Activated T-cell treated with anti-CD3 and anti-CD28 coated beads, Interleukin-2, amount 50 U/mL, for 4 hours (primary cell): ENCODE measurements around the gene ADIPOR2. TPM values are rescaled to one million over a fixed set of nuclear protein-coding genes. Genes with fewer than 3 reads are reported as not detected.

Source experiments
- ATAC-seq, 2 donors: fragments of 200-7000 bp; cut with Tn5 transposase; one replicate each; pipeline ENCODE4 v1.10.0; 2021
- DNase-seq: peaks from one replicate; pipeline ENCODE4 v3.0.0-alpha.2; 2020
- H3K27me3 Mint-ChIP-seq: one replicate; pipeline ENCODE4 v1.8.0; 2021; ENCODE audit warnings: low read depth, mixed read lengths
- H3K36me3 Mint-ChIP-seq: one replicate; pipeline ENCODE4 v1.8.0; 2022; ENCODE audit warnings: mixed read lengths; ENCODE audit not compliant: insufficient read depth
- H3K4me1 Mint-ChIP-seq: one replicate; pipeline ENCODE4 v1.8.0; 2021; ENCODE audit warnings: low read depth, mixed read lengths
- H3K4me3 Mint-ChIP-seq: one replicate; pipeline ENCODE4 v1.8.0; 2021; ENCODE audit warnings: mild to moderate bottlenecking, moderate library complexity, mixed read lengths
- H3K9me3 Mint-ChIP-seq: one replicate; pipeline ENCODE4 v1.8.0; 2021; ENCODE audit warnings: mixed read lengths
- total RNA-seq, 3 donors: library from RNA; stranded (reverse); gene quantifications; one replicate each; pipeline ENCODE4 v1.2.1, GENCODE V29; 2021

ADIPOR2 gene
- total RNA-seq, 3 donors from 2014 or later = 45.0 to 54.2 (median 46.8) TPM

DNA sequence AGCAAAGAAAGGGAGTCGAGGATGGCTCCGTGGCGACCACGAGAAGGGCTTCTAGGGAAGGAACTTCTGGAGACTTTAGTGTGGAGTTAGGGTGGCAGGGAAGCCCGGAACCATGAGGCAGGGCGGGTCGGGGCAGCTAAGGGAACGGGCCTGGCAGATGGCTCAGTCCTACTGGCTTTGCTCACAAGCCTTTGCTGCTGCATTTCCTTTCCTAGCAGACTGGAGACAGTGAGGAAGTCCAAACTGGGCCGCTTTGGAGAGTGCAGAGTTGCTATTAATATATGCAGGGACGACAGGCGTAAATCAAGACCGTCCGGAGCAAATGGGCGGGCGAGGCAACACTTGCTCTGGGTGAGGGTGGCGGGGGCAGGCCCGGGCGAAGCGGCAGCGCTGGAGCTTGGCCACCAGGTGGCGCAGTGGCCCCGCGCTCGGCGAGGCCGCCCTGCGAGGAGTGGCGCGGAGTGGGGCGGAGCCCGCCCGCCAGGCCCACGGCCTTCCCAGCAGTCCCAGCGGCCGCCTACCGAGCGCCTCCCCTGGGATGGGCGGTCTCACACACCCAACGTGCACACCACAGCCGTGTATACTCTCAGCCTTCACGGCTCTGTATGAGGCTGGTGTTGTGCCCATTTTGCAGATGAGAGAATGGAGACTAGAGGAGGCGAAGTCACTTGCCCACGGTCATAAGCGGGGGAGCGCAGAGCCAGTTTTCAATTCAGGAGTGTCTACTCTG, 105.1 kb downstream of the ADIPOR2 start:
- H3K4me3 Mint-ChIP-seq = peak overlapping the region; percentile 86
- H3K36me3 Mint-ChIP-seq = no peaks in the 10 kb centered on the region
- no peaks in the 10 kb centered on the region for H3K9me3 Mint-ChIP-seq
- H3K27me3 Mint-ChIP-seq = no peaks in the 10 kb centered on the region
- ATAC-seq (peak; percentile 96), DNase-seq (peak; percentile 94)
- peaks cover 16% of the 10 kb centered on the region for H3K4me1 Mint-ChIP-seq

DNA sequence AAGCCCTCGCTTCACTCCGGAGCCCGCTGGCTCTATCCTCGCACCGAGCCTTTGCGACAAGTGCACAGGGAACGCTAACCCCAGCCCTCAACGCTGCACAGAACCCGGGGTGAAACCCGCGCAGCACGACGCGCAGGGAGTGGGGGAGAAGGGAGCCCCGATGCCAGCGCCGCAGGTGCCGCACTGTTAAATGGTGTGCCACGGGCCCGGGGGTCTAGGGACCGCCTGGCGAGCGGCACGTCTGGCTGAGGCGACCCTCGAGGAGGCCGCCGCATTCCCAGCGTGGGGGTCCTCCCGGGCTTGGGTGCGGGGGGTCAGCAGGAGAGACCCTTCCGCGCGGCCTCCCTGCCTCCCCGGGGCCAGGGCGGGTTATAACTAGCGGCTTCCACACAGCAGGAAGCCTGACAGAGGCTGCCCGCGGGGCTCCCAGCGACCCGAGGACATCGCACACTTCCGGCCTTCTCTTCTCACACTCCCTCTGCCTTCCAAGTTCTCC, 105.7 kb downstream of the ADIPOR2 start:
- H3K4me1 Mint-ChIP-seq = peaks cover 10% of the 10 kb centered on the region
- DNase-seq = peak; percentile 27
- H3K4me3 Mint-ChIP-seq = peak overlapping the region; percentile 86
- peak; percentile 45 to 49 for ATAC-seq
- H3K27me3 Mint-ChIP-seq = no peaks in the 10 kb centered on the region
- no peaks in the 10 kb centered on the region for H3K36me3 Mint-ChIP-seq
- H3K9me3 Mint-ChIP-seq = no peaks in the 10 kb centered on the region

DNA sequence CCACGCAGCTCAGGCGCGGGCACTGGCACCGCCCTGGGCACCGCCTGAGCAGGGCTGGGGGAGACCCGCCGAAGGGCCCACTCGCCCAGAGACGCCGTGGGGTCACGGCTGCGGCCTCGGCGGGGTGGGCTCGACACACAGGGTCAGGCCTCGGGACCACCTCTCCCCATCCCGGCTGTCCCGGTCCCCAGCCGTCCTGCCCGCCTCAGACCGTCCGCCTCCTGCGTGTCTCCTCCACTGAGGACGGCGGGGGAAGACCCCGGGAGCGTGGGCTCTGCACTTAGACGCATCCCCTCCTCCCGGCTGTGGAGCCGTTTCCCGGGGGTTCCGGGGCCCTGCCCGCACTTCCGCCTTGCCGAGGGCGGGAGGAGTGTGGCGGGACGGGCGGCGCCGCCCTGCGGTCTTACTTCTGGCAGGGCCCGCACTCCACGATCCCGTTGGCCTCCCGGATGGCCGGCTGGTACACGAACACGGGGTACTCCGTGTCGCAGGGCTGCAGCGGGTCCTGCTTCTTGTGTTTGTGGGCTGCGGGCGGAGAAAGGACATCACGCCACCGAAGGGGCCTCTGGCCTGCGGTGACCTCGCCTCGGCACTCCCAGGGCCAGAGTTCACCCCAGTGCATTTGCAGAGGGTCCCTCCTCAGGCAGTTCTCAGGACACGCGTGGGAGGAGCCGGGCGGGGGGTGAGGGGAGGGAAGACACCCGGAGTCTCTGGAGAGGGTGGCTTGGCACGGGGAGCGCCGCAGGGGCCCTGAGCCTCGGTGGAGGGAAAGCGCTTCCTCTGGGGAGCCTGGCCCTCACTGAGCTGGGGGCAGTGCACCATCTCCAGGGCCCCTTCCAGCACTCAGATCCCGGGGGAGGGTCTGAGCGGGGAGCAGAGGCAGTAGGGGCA, 106.4 kb downstream of the ADIPOR2 start:
- peak; percentile 47 for DNase-seq
- Mint-ChIP-seq H3K36me3 (no peaks in the 10 kb centered on the region), H3K4me3 (peak overlapping the region; percentile 86), H3K9me3 (no peaks in the 10 kb centered on the region), H3K27me3 (no peaks in the 10 kb centered on the region), H3K4me1 (peaks cover 4% of the 10 kb centered on the region)
- peak; percentile 33 to 36 for ATAC-seq

GRCh38 chr12:1797991-1798640, 107.2 kb downstream of the ADIPOR2 start:
- no peaks in the 10 kb centered on the region for H3K9me3 Mint-ChIP-seq
- no peaks in the 10 kb centered on the region for H3K27me3 Mint-ChIP-seq
- ATAC-seq (no peak), DNase-seq (no peak)
- H3K36me3 Mint-ChIP-seq = no peaks in the 10 kb centered on the region
- peaks cover 4% of the 10 kb centered on the region for H3K4me1 Mint-ChIP-seq
- H3K4me3 Mint-ChIP-seq = peak overlapping the region; percentile 40

DNA sequence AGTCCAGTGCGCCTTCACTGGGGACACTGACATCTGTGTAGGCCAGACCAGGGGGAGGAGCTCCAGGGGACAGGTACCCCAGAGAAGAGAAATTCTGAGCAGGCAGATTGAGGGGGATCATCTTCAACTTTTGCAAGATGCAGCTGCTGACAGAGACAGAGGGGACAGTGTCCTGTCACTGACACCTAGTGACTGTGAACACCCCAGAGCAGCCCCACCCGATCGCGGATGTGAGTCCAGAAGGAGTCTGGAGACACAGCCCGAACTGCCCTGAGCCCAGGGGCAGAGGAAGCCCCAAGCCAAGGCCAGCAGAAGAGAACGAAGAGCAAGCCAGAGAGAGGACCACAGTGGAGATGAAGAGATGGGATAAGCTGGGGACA, 107.8 kb downstream of the ADIPOR2 start:
- peaks cover 4% of the 10 kb centered on the region for H3K4me1 Mint-ChIP-seq
- no peaks in the 10 kb centered on the region for H3K36me3 Mint-ChIP-seq
- H3K4me3 Mint-ChIP-seq = no peak overlapping the region
- DNase-seq (no peak), ATAC-seq (no peak)
- H3K9me3 Mint-ChIP-seq = no peaks in the 10 kb centered on the region
- no peaks in the 10 kb centered on the region for H3K27me3 Mint-ChIP-seq

DNA sequence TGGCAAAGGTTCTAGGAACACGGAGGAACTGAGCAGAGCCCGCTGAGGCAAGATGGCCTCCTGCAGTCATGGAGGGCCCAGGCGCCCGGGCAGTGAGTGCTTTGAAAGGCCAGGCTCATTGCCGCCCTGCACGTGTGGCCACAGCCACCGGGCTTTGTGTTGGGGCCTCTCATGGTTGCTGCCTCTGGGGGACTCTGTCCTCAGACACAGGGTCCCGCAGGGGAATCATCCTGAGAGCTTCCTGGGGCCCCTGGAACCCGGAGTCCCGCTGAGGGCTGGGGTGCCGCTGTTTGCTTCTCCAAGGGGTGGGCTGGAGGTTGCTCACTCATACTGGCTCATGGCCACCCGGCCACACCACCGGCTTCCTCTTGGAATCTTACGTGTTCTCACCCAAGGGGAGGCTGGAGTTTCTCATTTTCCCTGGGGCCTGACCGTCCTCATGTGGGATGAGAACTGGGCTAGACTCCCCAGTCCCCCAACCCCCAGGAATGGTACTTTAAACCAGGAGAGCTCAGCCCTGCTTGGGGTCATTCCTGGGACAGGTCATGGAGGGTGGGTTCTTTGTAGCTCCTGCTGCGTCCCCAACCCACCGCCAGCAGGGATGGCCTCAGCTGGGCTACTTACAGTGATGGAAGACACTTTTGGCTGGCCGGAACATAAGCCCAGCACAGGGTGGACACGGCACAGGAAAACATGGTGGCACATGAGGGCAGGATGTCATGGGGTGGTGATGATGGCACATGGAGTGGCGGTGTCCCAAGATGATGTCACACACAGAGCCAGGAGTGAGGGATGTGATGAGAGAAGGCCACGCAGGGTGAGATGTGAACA, 108.4 kb downstream of the ADIPOR2 start:
- H3K9me3 Mint-ChIP-seq = peaks cover under 1% of the 10 kb centered on the region
- no peaks in the 10 kb centered on the region for H3K36me3 Mint-ChIP-seq
- H3K4me1 Mint-ChIP-seq = peaks cover 4% of the 10 kb centered on the region
- ATAC-seq = no peak
- H3K4me3 Mint-ChIP-seq = no peak overlapping the region
- DNase-seq = no peak
- H3K27me3 Mint-ChIP-seq = no peaks in the 10 kb centered on the region

DNA sequence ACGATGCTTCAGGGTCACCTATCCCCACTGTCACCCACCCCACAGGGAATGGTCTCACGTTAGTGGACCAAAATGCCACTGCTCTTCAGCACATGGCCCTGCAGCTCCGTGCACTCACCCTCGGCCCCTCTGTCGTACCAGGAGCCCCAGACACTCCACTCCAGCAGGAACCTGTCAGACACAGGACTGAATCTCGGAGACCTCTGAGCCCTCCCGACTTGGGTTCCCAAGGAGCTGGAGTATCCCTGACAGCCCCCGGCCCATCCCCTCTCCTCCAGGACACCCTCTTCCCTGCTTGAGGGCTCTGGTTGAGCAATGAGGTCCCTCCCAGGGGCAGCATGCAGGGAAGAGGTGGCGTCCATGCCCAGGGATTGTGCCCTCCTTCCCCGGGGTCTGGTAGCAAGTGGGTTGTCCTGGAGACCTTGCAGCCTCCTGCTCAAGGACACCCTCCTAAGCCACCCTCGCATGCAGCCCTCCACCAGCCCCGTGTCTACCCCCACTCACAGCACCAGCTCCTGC, 109.1 kb downstream of the ADIPOR2 start:
- H3K4me3 Mint-ChIP-seq = no peak overlapping the region
- no peaks in the 10 kb centered on the region for H3K36me3 Mint-ChIP-seq
- peaks cover 10% of the 10 kb centered on the region for H3K4me1 Mint-ChIP-seq
- DNase-seq (no peak), ATAC-seq (no peak)
- H3K9me3 Mint-ChIP-seq = peaks cover 4% of the 10 kb centered on the region
- no peaks in the 10 kb centered on the region for H3K27me3 Mint-ChIP-seq

DNA sequence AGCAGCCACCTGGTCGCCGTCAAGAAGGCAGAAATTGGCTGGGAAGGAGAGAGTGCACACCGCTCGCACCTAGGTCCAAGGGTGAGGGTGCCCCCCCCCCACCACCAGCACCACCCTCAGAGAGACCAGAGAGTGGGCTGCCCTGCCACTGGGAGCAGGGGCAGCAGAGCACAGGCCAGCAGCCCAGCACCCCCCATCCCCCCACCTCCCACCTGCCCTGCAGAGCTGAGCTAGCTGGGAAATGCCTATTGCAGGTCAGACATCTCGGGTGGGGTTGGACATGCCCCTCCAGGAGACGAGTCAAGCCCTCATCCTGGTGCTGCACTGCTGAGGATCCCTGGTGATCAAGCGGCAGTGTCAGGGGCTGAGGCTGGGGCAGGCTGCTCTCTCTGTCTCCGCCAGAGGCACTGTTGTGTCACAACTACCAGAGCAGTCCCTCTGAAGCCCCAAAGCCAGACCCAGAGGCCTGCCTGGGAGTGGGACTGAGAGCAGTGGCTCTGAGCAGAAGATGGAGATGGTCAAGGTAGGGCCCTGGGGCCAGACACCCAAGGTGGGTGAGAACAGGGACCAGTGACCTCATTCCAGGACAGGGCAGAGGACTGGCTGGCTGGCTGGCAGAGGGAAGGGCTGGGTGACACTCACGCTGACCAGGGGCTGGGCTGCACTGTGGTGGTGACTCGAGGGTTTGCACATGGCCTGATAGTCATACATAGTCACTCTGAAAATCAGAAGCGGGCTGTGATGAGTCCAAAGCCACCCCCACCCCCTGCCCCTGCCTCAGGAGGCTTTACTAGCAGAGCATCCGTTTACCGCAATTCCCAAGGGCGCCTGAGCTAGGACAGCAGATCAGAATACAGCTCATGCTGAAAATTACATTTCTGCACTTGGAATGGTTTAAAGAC, 109.8 kb downstream of the ADIPOR2 start:
- ATAC-seq (no peak), DNase-seq (no peak)
- Mint-ChIP-seq H3K4me3 (no peak overlapping the region), H3K4me1 (peaks cover 8% of the 10 kb centered on the region), H3K27me3 (no peaks in the 10 kb centered on the region), H3K9me3 (peaks cover 4% of the 10 kb centered on the region), H3K36me3 (no peaks in the 10 kb centered on the region)

DNA sequence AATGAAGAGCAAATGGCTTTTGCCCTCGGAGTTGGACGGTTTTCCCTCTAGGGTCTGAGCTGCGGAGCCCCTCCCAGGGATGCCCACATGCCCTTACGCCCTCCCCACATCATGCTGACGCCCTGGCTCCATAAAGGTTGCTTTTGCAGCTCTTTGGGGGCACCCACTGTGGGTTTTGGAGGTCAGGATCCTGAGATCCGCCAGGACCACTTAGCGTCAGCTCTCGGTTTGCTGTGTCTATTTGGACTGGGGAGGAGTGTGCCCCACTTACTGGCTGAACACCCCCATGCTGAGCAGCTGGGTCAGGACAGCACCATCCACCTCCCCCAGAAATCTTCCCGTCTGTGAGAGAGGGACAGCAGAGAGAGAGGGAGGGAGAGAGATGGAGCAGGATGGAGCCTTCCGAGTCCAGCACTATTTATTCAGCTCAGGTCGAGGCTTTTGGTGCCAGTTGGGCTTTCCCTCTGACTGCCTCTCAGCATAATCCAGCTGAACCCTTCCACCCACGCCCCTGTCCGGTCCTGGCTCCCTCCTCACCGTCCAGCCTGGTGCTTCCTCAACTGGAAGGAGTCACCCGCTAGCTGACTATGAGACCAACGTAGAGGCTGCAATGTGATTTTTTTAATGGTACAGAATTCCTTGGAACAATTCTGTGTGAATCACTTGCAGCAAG, 110.6 kb downstream of the ADIPOR2 start:
- DNase-seq (no peak), ATAC-seq (no peak)
- no peaks in the 10 kb centered on the region for H3K27me3 Mint-ChIP-seq
- no peaks in the 10 kb centered on the region for H3K36me3 Mint-ChIP-seq
- peaks cover 4% of the 10 kb centered on the region for H3K9me3 Mint-ChIP-seq
- no peak overlapping the region for H3K4me3 Mint-ChIP-seq
- peaks cover 6% of the 10 kb centered on the region for H3K4me1 Mint-ChIP-seq

- H3K4me1 Mint-ChIP-seq = peaks cover 8% of the 10 kb centered on the region
- no peak overlapping the region for H3K4me3 Mint-ChIP-seq
- DNase-seq (no peak), ATAC-seq (no peak)
- H3K27me3 Mint-ChIP-seq = no peaks in the 10 kb centered on the region
- H3K9me3 Mint-ChIP-seq = peaks cover 4% of the 10 kb centered on the region
- no peaks in the 10 kb centered on the region for H3K36me3 Mint-ChIP-seq
Observed at GRCh38 chr12:1803736-1804135, 112.9 kb downstream of the ADIPOR2 start.

DNA sequence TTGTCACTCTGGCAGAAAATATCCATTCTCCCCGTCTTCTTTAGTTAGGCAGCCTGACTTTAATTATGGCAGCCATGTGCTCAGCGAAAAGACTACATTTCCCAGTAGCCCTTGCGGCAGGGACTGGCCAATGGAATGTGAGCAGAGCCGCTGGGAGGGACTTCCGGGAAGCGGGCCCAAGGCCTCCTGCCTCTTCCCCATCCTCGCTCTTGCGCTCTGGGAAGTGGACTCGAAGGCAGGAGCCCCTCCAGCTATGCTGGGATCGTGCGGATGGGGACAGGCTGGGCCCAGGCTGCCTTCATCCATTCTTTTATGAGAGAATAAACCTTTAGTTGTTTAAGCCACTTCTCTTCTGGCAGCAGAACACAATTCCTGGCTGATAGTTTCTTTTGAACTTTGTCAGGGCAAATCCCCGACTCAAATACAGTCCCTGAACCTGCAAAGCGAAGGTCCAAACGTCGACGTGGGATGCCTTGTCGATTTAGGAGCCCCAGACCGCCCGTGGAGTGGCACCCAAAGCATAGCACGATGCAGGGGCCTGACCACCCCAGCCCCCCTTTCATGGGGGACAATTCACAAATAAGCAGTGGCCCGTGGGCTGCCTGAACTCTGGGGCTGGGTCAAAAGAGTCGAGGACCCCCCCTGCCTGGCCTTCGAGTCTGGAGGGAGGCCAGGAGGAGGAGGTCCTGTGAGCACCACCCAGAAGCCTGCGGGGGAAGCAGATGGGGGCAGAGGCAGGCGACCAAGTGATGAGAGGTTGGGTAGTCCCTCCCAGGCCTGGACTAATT, 113.9 kb downstream of the ADIPOR2 start:
- ATAC-seq (peak; percentile 97 to 98), DNase-seq (peak; percentile 82)
- Mint-ChIP-seq H3K9me3 (peaks cover 4% of the 10 kb centered on the region), H3K4me3 (no peak overlapping the region), H3K4me1 (peaks cover 11% of the 10 kb centered on the region), H3K27me3 (no peaks in the 10 kb centered on the region), H3K36me3 (no peaks in the 10 kb centered on the region)
